H1 (cell line): Measurements from ENCODE around the gene EAF2. TPM values are rescaled to one million over a fixed set of nuclear protein-coding genes. Genes with fewer than 3 reads are reported as not detected.

ENCODE experiments used
- CTCF ChIA-PET: fragments of 300-600 bp; sonication (Branson Sonifier 250); formaldehyde crosslinking; loops from one replicate; lab custom pipeline; 2021; ENCODE audit not compliant: partially characterized antibody; lab: Charles Lee
- POLR2A ChIA-PET: fragments of 300-600 bp; sonication (Branson Sonifier 250); formaldehyde crosslinking; loops from one replicate; lab custom pipeline; 2021; ENCODE audit warnings: inconsistent platforms; ENCODE audit not compliant: partially characterized antibody; lab: Charles Lee
- DNase-seq, 2 experiments: peaks; one replicate each; pipeline versions ENCODE4 v3.0.0 to v3.0.0-alpha.2; 2010 to 2022; ENCODE audit warnings: low spot score in 2 of 2, low read depth in 1 of 2, mixed read lengths in 1 of 2
- FAIRE-seq: peaks from 2 replicates; lab custom pipeline; 2011; peaks lifted over from hg19 to GRCh38; lab: Jason Lieb, UNC
- H2AFZ ChIP-seq: 2 replicates; pipeline ENCODE4 v1.8.1; 2012; ENCODE audit warnings: low read length, inconsistent platforms
- H2AK5ac ChIP-seq: 2 replicates; pipeline ENCODE4 v1.6.1; 2013; ENCODE audit warnings: low read depth, low read length
- H2BK120ac ChIP-seq: replicated peaks from 2 replicates; pipeline ENCODE3; 2013; ENCODE audit warnings: low read depth, low read length, inconsistent platforms
- H2BK12ac ChIP-seq: 2 replicates; pipeline ENCODE4 v1.6.1; 2013; ENCODE audit warnings: low read depth, low read length
- H2BK15ac ChIP-seq: 2 replicates; pipeline ENCODE4 v1.6.1; 2013; ENCODE audit warnings: low read length
- H2BK20ac ChIP-seq: 2 replicates; pipeline ENCODE4 v1.6.1; 2013; ENCODE audit warnings: low read length
- H2BK5ac ChIP-seq: 2 replicates; pipeline ENCODE4 v1.6.1; 2013; ENCODE audit warnings: low read depth, low read length
- H3K14ac ChIP-seq: 2 replicates; pipeline ENCODE4 v1.6.1; 2013; ENCODE audit warnings: inconsistent platforms; ENCODE audit not compliant: insufficient read length
- H3K18ac ChIP-seq: 2 replicates; pipeline ENCODE4 v1.6.1; 2013; ENCODE audit warnings: low read length; ENCODE audit errors: extremely low read depth
- H3K23ac ChIP-seq: 2 replicates; pipeline ENCODE4 v1.6.1; 2013; ENCODE audit warnings: inconsistent platforms; ENCODE audit not compliant: insufficient read length
- H3K23me2 ChIP-seq: 2 replicates; pipeline ENCODE4 v1.6.1; 2013; ENCODE audit warnings: low read depth, low read length
- H3K27ac ChIP-seq: 2 replicates; pipeline ENCODE4 v1.6.1; 2011; ENCODE audit warnings: low read depth, low read length, inconsistent platforms
- H3K27me3 ChIP-seq, 4 experiments: replicated peaks in 1 of 4; 1 replicate in 1 of 4; 2 replicates in 3 of 4; pipeline versions ENCODE4 v1.6.1 to v1.8.1; 2011 to 2013; ENCODE audit warnings: low read length in 3 of 4, mild to moderate bottlenecking in 3 of 4, inconsistent platforms in 2 of 4, mixed read lengths in 2 of 4, moderate library complexity in 1 of 4; ENCODE audit not compliant: control insufficient read depth in 3 of 4, insufficient read depth in 3 of 4; ENCODE audit errors: extremely low read depth in 1 of 4
- H3K36me3 ChIP-seq, 4 experiments: 2 replicates each; pipeline versions ENCODE4 v1.6.1 to v1.8.1; 2011 to 2013; ENCODE audit warnings: mild to moderate bottlenecking in 4 of 4, low read length in 3 of 4, moderate library complexity in 2 of 4, control low read depth in 1 of 4, inconsistent platforms in 1 of 4; ENCODE audit not compliant: insufficient read depth in 4 of 4, control insufficient read depth in 2 of 4
- H3K4ac ChIP-seq: replicated peaks from 2 replicates; pipeline ENCODE3; 2013; ENCODE audit warnings: low read length, low read depth, mixed read lengths, inconsistent platforms; ENCODE audit not compliant: insufficient read length
- H3K4me1 ChIP-seq, 4 experiments: replicated peaks in 1 of 4; 1 replicate in 1 of 4; 2 replicates in 3 of 4; pipeline versions ENCODE4 v1.6.1 to v1.8.1; 2011 to 2013; ENCODE audit warnings: low read length in 3 of 4, inconsistent platforms in 2 of 4, mixed read lengths in 1 of 4; ENCODE audit not compliant: insufficient read depth in 4 of 4, control insufficient read depth in 3 of 4
- H3K4me2 ChIP-seq, 2 experiments: 2 replicates each; pipeline versions ENCODE4 v1.6.1 to v1.8.1; 2011 to 2013; ENCODE audit warnings: low read depth in 2 of 2, low read length in 2 of 2, control low read depth in 1 of 2, inconsistent platforms in 1 of 2, mild to moderate bottlenecking in 1 of 2; ENCODE audit not compliant: insufficient read depth in 1 of 2
- H3K4me3 ChIP-seq, 4 experiments: fragments of 200-600, 300-600 bp in 1 of 4; sonication (generic), shearing (Covaris generic), sonication (Bioruptor Twin) in 1 of 4; 2 replicates each; pipeline versions ENCODE4 v1.5.1 to v1.8.1; 2011 to 2016; ENCODE audit warnings: low read length in 4 of 4, low read depth in 3 of 4, control low read depth in 2 of 4, inconsistent platforms in 2 of 4, mild to moderate bottlenecking in 2 of 4, mixed read lengths in 1 of 4, moderate library complexity in 1 of 4; ENCODE audit not compliant: insufficient read depth in 2 of 4; ENCODE audit errors: extremely low read depth in 1 of 4
- H3K56ac ChIP-seq: replicated peaks from 2 replicates; pipeline ENCODE3; 2013; ENCODE audit warnings: low read depth, mild to moderate bottlenecking, mixed read lengths, low read length, inconsistent platforms; ENCODE audit not compliant: insufficient read length
- H3K79me1 ChIP-seq: 2 replicates; pipeline ENCODE4 v1.6.1; 2013; ENCODE audit warnings: low read depth, low read length, control low read depth
- H3K79me2 ChIP-seq, 2 experiments: 2 replicates each; pipeline versions ENCODE4 v1.6.1 to v1.8.1; 2012 to 2013; ENCODE audit warnings: low read length in 2 of 2, mild to moderate bottlenecking in 2 of 2, inconsistent platforms in 1 of 2; ENCODE audit not compliant: insufficient read depth in 2 of 2, control insufficient read depth in 1 of 2
- H3K9ac ChIP-seq, 4 experiments: replicated peaks in 1 of 4; 1 replicate in 1 of 4; 2 replicates in 3 of 4; pipeline versions ENCODE4 v1.6.1 to v1.8.1; 2011 to 2013; ENCODE audit warnings: low read depth in 3 of 4, low read length in 3 of 4, control low read depth in 2 of 4, mild to moderate bottlenecking in 2 of 4, moderate library complexity in 2 of 4, inconsistent platforms in 1 of 4; ENCODE audit errors: extremely low read depth in 1 of 4
- H3K9me3 ChIP-seq, 2 experiments: 2 replicates each; pipeline versions ENCODE4 v1.6.1 to v1.8.1; 2012 to 2013; ENCODE audit warnings: mild to moderate bottlenecking in 2 of 2, moderate library complexity in 2 of 2, control low read depth in 1 of 2, inconsistent platforms in 1 of 2, low read depth in 1 of 2, low read length in 1 of 2, mixed read lengths in 1 of 2; ENCODE audit not compliant: insufficient read depth in 2 of 2
- H4K20me1 ChIP-seq, 2 experiments: replicated peaks in 1 of 2; 2 replicates each; pipeline versions ENCODE3 to v1.8.1; 2011 to 2013; ENCODE audit warnings: inconsistent platforms in 2 of 2, low read length in 2 of 2, mild to moderate bottlenecking in 1 of 2; ENCODE audit not compliant: insufficient read depth in 2 of 2, control insufficient read depth in 1 of 2
- H4K5ac ChIP-seq: 2 replicates; pipeline ENCODE4 v1.6.1; 2013; ENCODE audit warnings: low read length, low read depth, mixed read lengths, inconsistent platforms; ENCODE audit not compliant: insufficient read length
- H4K8ac ChIP-seq: 2 replicates; pipeline ENCODE4 v1.8.0; 2013; ENCODE audit warnings: mild to moderate bottlenecking, moderate library complexity, low read length, inconsistent platforms; ENCODE audit not compliant: insufficient read depth; ENCODE audit errors: extremely low read depth
- H4K91ac ChIP-seq: replicated peaks from 2 replicates; pipeline ENCODE3; 2013; ENCODE audit warnings: low read length, mixed read lengths, inconsistent platforms; ENCODE audit not compliant: insufficient read length
- ASH2L ChIP-seq: fragments of 200-600, 300-600 bp; sonication (generic); IDR thresholded peaks from one replicate; pipeline ENCODE4 v1.7.1; 2017; ENCODE audit warnings: low read length
- BCL11A ChIP-seq, 2 experiments: IDR thresholded peaks; one replicate each; pipeline ENCODE4 v1.6.1; 2011; ENCODE audit warnings: low read depth in 2 of 2, low read length in 2 of 2, mild to moderate bottlenecking in 2 of 2
- EGR1 ChIP-seq: IDR thresholded peaks from 2 replicates; pipeline ENCODE4 v1.6.1; 2011; ENCODE audit warnings: low read depth, low read length, borderline replicate concordance
- EP300 ChIP-seq, 2 experiments: IDR thresholded peaks; 1 replicate in 1 of 2; 2 replicates in 1 of 2; pipeline ENCODE4 v1.6.1; 2011 to 2012; ENCODE audit warnings: low read depth in 2 of 2, low read length in 2 of 2, mild to moderate bottlenecking in 2 of 2, borderline replicate concordance in 1 of 2, inconsistent platforms in 1 of 2, moderate library complexity in 1 of 2
- EZH2 ChIP-seq: fragments of 200-600 bp; sonication (generic); IDR thresholded peaks from 2 replicates; pipeline ENCODE4 v1.7.1; 2012; ENCODE audit warnings: low read depth, mild to moderate bottlenecking, moderate library complexity, low read length, inconsistent platforms; ENCODE audit not compliant: severe bottlenecking
- NRF1 ChIP-seq: IDR thresholded peaks from 2 replicates; pipeline ENCODE4 v1.6.1; 2011; ENCODE audit warnings: mild to moderate bottlenecking, low read depth, low read length, improper control_type of control experiment
- PHF8 ChIP-seq: fragments of 200-600 bp; sonication (generic); conservative IDR thresholded peaks from 2 replicates; pipeline ENCODE4 v1.7.1; 2012; ENCODE audit warnings: low read depth, mild to moderate bottlenecking, inconsistent platforms, low read length, moderate library complexity
- SP4 ChIP-seq: IDR thresholded peaks from 2 replicates; pipeline ENCODE4 v1.6.1; 2012; ENCODE audit warnings: low read length, inconsistent platforms
- TAF1 ChIP-seq: IDR thresholded peaks from 2 replicates; pipeline ENCODE4 v1.6.1; 2011; ENCODE audit warnings: mild to moderate bottlenecking, low read depth, low read length
- TCF12 ChIP-seq: IDR thresholded peaks from 2 replicates; pipeline ENCODE4 v1.6.1; 2011; ENCODE audit warnings: low read depth, mild to moderate bottlenecking, low read length
- TEAD4 ChIP-seq: IDR thresholded peaks from 2 replicates; pipeline ENCODE4 v1.6.1; 2012; ENCODE audit warnings: low read depth, low read length, inconsistent platforms, mixed read lengths
- USF2 ChIP-seq: IDR thresholded peaks from 2 replicates; pipeline ENCODE4 v1.6.1; 2011; ENCODE audit warnings: low read length, improper control_type of control experiment
- YY1 ChIP-seq: IDR thresholded peaks from 2 replicates; pipeline ENCODE4 v1.6.1; 2011; ENCODE audit warnings: low read depth, mild to moderate bottlenecking, low read length
- ZNF274 ChIP-seq: IDR thresholded peaks from 2 replicates; pipeline ENCODE4 v1.7.0; 2012; ENCODE audit warnings: low read length, borderline replicate concordance; ENCODE audit errors: extremely low read depth
- polyA plus RNA-seq, 7 experiments: library from polyadenylated mRNA; depleted of rRNA in 3 of 7; stranded (reverse) in 5 of 7; unstranded in 2 of 7; fragments of >200 nt in 5 of 7; fragments of 200-250 nt in 2 of 7; gene quantifications; 1 replicate in 5 of 7; 2 replicates in 1 of 7; 4 replicates in 1 of 7; pipeline versions ENCODE4 v1.2.1 to v1.2.3, GENCODE V29; 2011 to 2013; ENCODE audit warnings: missing spikeins in 2 of 7, mixed read lengths in 2 of 7
- total RNA-seq: library from RNA; stranded (reverse); fragmentation: NEBNext Ultra II Directional; extraction: Animal tissue kit (Norgen Biotek cat#: 25700); gene quantifications from 2 replicates; pipeline ENCODE4 v1.2.1, GENCODE V29; 2021

Gene EAF2
- total and polyA plus RNA-seq, 2 of the 8 experiments (the other 6 are each of a cell fraction or from before 2014, with no cell fraction given): 3.6 to 6.6 TPM

DNA sequence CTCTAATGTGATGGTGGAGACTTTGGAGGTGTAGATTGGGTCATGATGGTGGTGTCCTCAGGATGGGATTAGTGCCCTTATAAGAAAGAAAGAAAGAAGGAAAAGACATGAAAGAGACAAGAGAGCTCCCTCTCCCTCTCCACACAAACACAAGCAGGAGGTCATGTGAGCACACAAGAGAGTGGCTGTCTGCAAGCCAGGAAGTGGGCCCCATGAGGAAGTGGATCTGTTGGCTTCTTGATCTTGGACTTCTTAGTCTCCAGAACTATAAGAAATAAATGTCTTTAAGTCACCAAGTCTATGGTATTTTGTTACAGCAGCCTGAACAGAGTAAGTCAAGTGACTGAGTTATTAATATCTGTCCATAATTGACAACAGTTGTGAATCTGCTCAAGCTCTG lies 17.3 kb upstream of the EAF2 start:
- no peaks in the 10 kb centered on the region for H3K4me1 ChIP-seq
- H3K4me2 ChIP-seq: no peak overlapping the region
- no peak overlapping the region for H2BK120ac ChIP-seq
- no peak overlapping the region for H3K27ac ChIP-seq
- no peak overlapping the region for H2BK15ac ChIP-seq
- H2BK12ac ChIP-seq: no peak overlapping the region
- no peaks in the 10 kb centered on the region for H3K79me1 ChIP-seq
- DNase-seq: no peak
- CTCF ChIA-PET: no interaction called here
- H2BK20ac ChIP-seq: no peak overlapping the region
- no peak for FAIRE-seq
- no peaks in the 10 kb centered on the region for H3K23me2 ChIP-seq
- H4K91ac ChIP-seq: no peak overlapping the region
- no peak overlapping the region for H3K14ac ChIP-seq
- no peak overlapping the region for H3K18ac ChIP-seq
- no peak overlapping the region for H3K56ac ChIP-seq
- no peak overlapping the region for H2AK5ac ChIP-seq
- H3K79me2 ChIP-seq: peaks cover 0 to 12% of the 10 kb centered on the region in 2 experiments; a peak in 1 of 4 replicates
- no peak for TF ChIP-seq YY1
- TF ChIP-seq ASH2L: no peak
- TF ChIP-seq ZNF274: no peak
- no peak for TF ChIP-seq USF2
- TF ChIP-seq TAF1: no peak
- no peak for TF ChIP-seq EP300 (IDR thresholded peaks at IDR 0.05; ENCODE audit: borderline replicate concordance in 1 of 2, low read depth in 2 of 2, low read length in 2 of 2)
- TF ChIP-seq TCF12: no peak
- no peak for TF ChIP-seq SP4
- TF ChIP-seq PHF8: no peak
- no peak for TF ChIP-seq BCL11A (IDR thresholded peaks at IDR 0.05; ENCODE audit: low read depth in 2 of 2, low read length in 2 of 2)
- no peak for TF ChIP-seq TEAD4
- no peak for TF ChIP-seq EGR1
- TF ChIP-seq NRF1: no peak
- TF ChIP-seq EZH2: no peak
- TF ChIP-seq, all 59 proteins: peak for 0
- Histone ChIP-seq H3K27me3 (no peaks in the 10 kb centered on the region), H4K8ac (no peak overlapping the region), H4K5ac (no peak overlapping the region), H3K4ac (no peak overlapping the region), H2AFZ (no peak overlapping the region), H2BK5ac (no peak overlapping the region), H3K9ac (no peak overlapping the region), H3K9me3 (no peaks in the 10 kb centered on the region), H3K36me3 (peaks cover 0 to 22% (median 13%) of the 10 kb centered on the region in 4 experiments; a peak in 5 of 8 replicates), H4K20me1 (peaks cover 0 to 2% of the 10 kb centered on the region in 2 experiments), H3K4me3 (no peak overlapping the region), H3K23ac (no peak overlapping the region)
- POLR2A ChIA-PET: no interaction called here
